ENCODE measurements around the gene NKAIN1.
"Not testable (repeated sequence)": the region's sequence is repeated elsewhere in the genome, so short reads cannot be mapped to it uniquely, and the experiment has no call there.

The NKAIN1 gene

GRCh38 chr1:31239653-31240241 lies at the start of gene NKAIN1:
Gene NKAIN1, minus strand, starts transcription at chr1:31239887. Its CDS starts 340 bp downstream, at chr1:31239547.
- peak; percentile 9 for ATAC-seq
- peaks cover 59% of the 10 kb centered on the region for H3K27me3 Mint-ChIP-seq

GRCh38 chr1:31289021-31289420 lies 49.3 kb upstream of the NKAIN1 start:
- no peak for ATAC-seq
- no peak overlapping the region for H3K27ac Mint-ChIP-seq
- no peak overlapping the region for H3K4me3 Mint-ChIP-seq
- peaks cover 49% of the 10 kb centered on the region for H3K36me3 Mint-ChIP-seq
- no peaks in the 10 kb centered on the region for H3K9me3 Mint-ChIP-seq
- no peaks in the 10 kb centered on the region for H3K27me3 Mint-ChIP-seq
- H3K4me1 Mint-ChIP-seq = peaks cover 6% of the 10 kb centered on the region

More at GRCh38 chr1:31239653-31240241, at the start of gene NKAIN1:
- Mint-ChIP-seq H3K27ac (peak within 1 kb of the TSS; percentile 25), H3K4me1 (peaks cover 8% of the 10 kb centered on the region), H3K9me3 (no peaks in the 10 kb centered on the region), H3K36me3 (no peaks in the 10 kb centered on the region), H3K4me3 (peak within 1 kb of the TSS; percentile 28)

- not testable (repeated sequence) for H3K27me3 Mint-ChIP-seq, ATAC-seq, H3K27ac Mint-ChIP-seq, H3K9me3 Mint-ChIP-seq, H3K4me3 Mint-ChIP-seq, H3K4me1 Mint-ChIP-seq
- peaks cover 50% of the 10 kb centered on the region for H3K36me3 Mint-ChIP-seq
These were observed 48.1 kb upstream of the NKAIN1 start for GRCh38 chr1:31287791-31288190.

- H3K9me3 Mint-ChIP-seq, H3K27ac Mint-ChIP-seq, H3K4me1 Mint-ChIP-seq, ATAC-seq, H3K27me3 Mint-ChIP-seq, H3K4me3 Mint-ChIP-seq: not testable (repeated sequence)
- H3K36me3 Mint-ChIP-seq = peaks cover 59% of the 10 kb centered on the region
These were observed 42.7 kb upstream of the NKAIN1 start for GRCh38 chr1:31282426-31282825.

GRCh38 chr1:31273619-31274018 lies 33.9 kb upstream of the NKAIN1 start:
- H3K4me3 Mint-ChIP-seq = no peak overlapping the region

GRCh38 chr1:31272369-31272768 lies 32.7 kb upstream of the NKAIN1 start:
- Mint-ChIP-seq H3K27me3 (no peaks in the 10 kb centered on the region), H3K27ac (no peak overlapping the region), H3K4me1 (no peaks in the 10 kb centered on the region), H3K9me3 (no peaks in the 10 kb centered on the region), H3K4me3 (no peak overlapping the region), H3K36me3 (peaks cover 63% of the 10 kb centered on the region)
- no peak for ATAC-seq

More at GRCh38 chr1:31273619-31274018, 33.9 kb upstream of the NKAIN1 start:
- no peak for ATAC-seq
- H3K4me1 Mint-ChIP-seq = no peaks in the 10 kb centered on the region
- H3K9me3 Mint-ChIP-seq = no peaks in the 10 kb centered on the region
- no peak overlapping the region for H3K27ac Mint-ChIP-seq
- peaks cover 69% of the 10 kb centered on the region for H3K36me3 Mint-ChIP-seq
- H3K27me3 Mint-ChIP-seq = no peaks in the 10 kb centered on the region

GRCh38 chr1:31266547-31266946 lies 26.9 kb upstream of the NKAIN1 start:
- H3K27ac Mint-ChIP-seq = no peak overlapping the region
- no peaks in the 10 kb centered on the region for H3K27me3 Mint-ChIP-seq
- no peaks in the 10 kb centered on the region for H3K9me3 Mint-ChIP-seq
- H3K4me3 Mint-ChIP-seq = no peak overlapping the region
- H3K36me3 Mint-ChIP-seq = peaks cover 67% of the 10 kb centered on the region
- ATAC-seq = no peak
- no peaks in the 10 kb centered on the region for H3K4me1 Mint-ChIP-seq

- H3K27ac Mint-ChIP-seq = no peak overlapping the region
- peaks cover 63% of the 10 kb centered on the region for H3K36me3 Mint-ChIP-seq
- no peaks in the 10 kb centered on the region for H3K4me1 Mint-ChIP-seq
These were observed 25.2 kb upstream of the NKAIN1 start for GRCh38 chr1:31264790-31265386.

GRCh38 chr1:31263408-31263807 lies 23.7 kb upstream of the NKAIN1 start:
- ATAC-seq = no peak
- H3K4me1 Mint-ChIP-seq = no peaks in the 10 kb centered on the region
- H3K9me3 Mint-ChIP-seq = no peaks in the 10 kb centered on the region
- H3K4me3 Mint-ChIP-seq = no peak overlapping the region
- peaks cover 66% of the 10 kb centered on the region for H3K36me3 Mint-ChIP-seq
- no peaks in the 10 kb centered on the region for H3K27me3 Mint-ChIP-seq
- no peak overlapping the region for H3K27ac Mint-ChIP-seq

More at GRCh38 chr1:31264790-31265386, 25.2 kb upstream of the NKAIN1 start:
- no peak overlapping the region for H3K4me3 Mint-ChIP-seq
- no peaks in the 10 kb centered on the region for H3K9me3 Mint-ChIP-seq
- no peak for ATAC-seq
- no peaks in the 10 kb centered on the region for H3K27me3 Mint-ChIP-seq

GRCh38 chr1:31262393-31262792 lies 22.7 kb upstream of the NKAIN1 start:
- not testable (repeated sequence) for H3K27me3 Mint-ChIP-seq, H3K9me3 Mint-ChIP-seq, ATAC-seq, H3K4me1 Mint-ChIP-seq, H3K27ac Mint-ChIP-seq, H3K4me3 Mint-ChIP-seq
- H3K36me3 Mint-ChIP-seq = peaks cover 73% of the 10 kb centered on the region

- H3K27ac Mint-ChIP-seq = no peak overlapping the region
- H3K27me3 Mint-ChIP-seq = no peaks in the 10 kb centered on the region
- no peak for ATAC-seq
- H3K9me3 Mint-ChIP-seq = no peaks in the 10 kb centered on the region
- H3K4me1 Mint-ChIP-seq = no peaks in the 10 kb centered on the region
- no peak overlapping the region for H3K4me3 Mint-ChIP-seq
- H3K36me3 Mint-ChIP-seq = peaks cover 73% of the 10 kb centered on the region
These were observed 22.2 kb upstream of the NKAIN1 start for GRCh38 chr1:31261916-31262315.

GRCh38 chr1:31259746-31260145 lies 20.1 kb upstream of the NKAIN1 start:
- no peak overlapping the region for H3K27ac Mint-ChIP-seq

GRCh38 chr1:31258581-31258980 lies 18.9 kb upstream of the NKAIN1 start:
- Mint-ChIP-seq H3K27ac (no peak overlapping the region), H3K4me1 (no peaks in the 10 kb centered on the region), H3K4me3 (no peak overlapping the region), H3K36me3 (peaks cover 42% of the 10 kb centered on the region), H3K27me3 (no peaks in the 10 kb centered on the region), H3K9me3 (no peaks in the 10 kb centered on the region)
- ATAC-seq = no peak

More at GRCh38 chr1:31259746-31260145, 20.1 kb upstream of the NKAIN1 start:
- H3K36me3 Mint-ChIP-seq = peaks cover 52% of the 10 kb centered on the region
- ATAC-seq = no peak
- no peaks in the 10 kb centered on the region for H3K27me3 Mint-ChIP-seq
- no peaks in the 10 kb centered on the region for H3K9me3 Mint-ChIP-seq
- no peak overlapping the region for H3K4me3 Mint-ChIP-seq
- no peaks in the 10 kb centered on the region for H3K4me1 Mint-ChIP-seq

GRCh38 chr1:31257213-31257612 lies 17.5 kb upstream of the NKAIN1 start:
- H3K4me1 Mint-ChIP-seq = no peaks in the 10 kb centered on the region
- no peak for ATAC-seq
- peaks cover 38% of the 10 kb centered on the region for H3K36me3 Mint-ChIP-seq
- H3K27ac Mint-ChIP-seq = no peak overlapping the region
- H3K4me3 Mint-ChIP-seq = no peak overlapping the region
- no peaks in the 10 kb centered on the region for H3K27me3 Mint-ChIP-seq
- no peaks in the 10 kb centered on the region for H3K9me3 Mint-ChIP-seq

- no peaks in the 10 kb centered on the region for H3K27me3 Mint-ChIP-seq
- H3K4me3 Mint-ChIP-seq = no peak overlapping the region
- no peak for ATAC-seq
- H3K36me3 Mint-ChIP-seq = no peaks in the 10 kb centered on the region
- no peak overlapping the region for H3K27ac Mint-ChIP-seq
- no peaks in the 10 kb centered on the region for H3K9me3 Mint-ChIP-seq
- no peaks in the 10 kb centered on the region for H3K4me1 Mint-ChIP-seq
These were observed 10.2 kb upstream of the NKAIN1 start for GRCh38 chr1:31249854-31250253.

- H3K27me3 Mint-ChIP-seq = no peaks in the 10 kb centered on the region
- no peaks in the 10 kb centered on the region for H3K4me1 Mint-ChIP-seq
- no peak for ATAC-seq
- no peak overlapping the region for H3K4me3 Mint-ChIP-seq
- no peaks in the 10 kb centered on the region for H3K9me3 Mint-ChIP-seq
- H3K27ac Mint-ChIP-seq = no peak overlapping the region
- no peaks in the 10 kb centered on the region for H3K36me3 Mint-ChIP-seq
These were observed 8.6 kb upstream of the NKAIN1 start for GRCh38 chr1:31248276-31248675.
